CD4-positive, alpha-beta T cell treated with Interleukin-12 subunit alpha and Interleukin-12 subunit beta, for 1 hour (primary cell): ENCODE results near the gene BCKDK.
A peak's percentile ranks its signal among the peaks of the same experiment; 100 is the strongest.
"Not testable (repeated sequence)": the region's sequence is repeated elsewhere in the genome, so short reads cannot be mapped to it uniquely, and the experiment has no call there.

Experiments
- DNase-seq: peaks from one replicate; pipeline ENCODE4 v3.0.0-alpha.2; 2020

BCKDK gene

GRCh38 chr16:31129568-31130335 lies 21.6 kb downstream of the BCKDK start:
- DNase-seq = no peak

- no peak for DNase-seq
Observed at GRCh38 chr16:31130336-31130891, 22.2 kb downstream of the BCKDK start.

DNA sequence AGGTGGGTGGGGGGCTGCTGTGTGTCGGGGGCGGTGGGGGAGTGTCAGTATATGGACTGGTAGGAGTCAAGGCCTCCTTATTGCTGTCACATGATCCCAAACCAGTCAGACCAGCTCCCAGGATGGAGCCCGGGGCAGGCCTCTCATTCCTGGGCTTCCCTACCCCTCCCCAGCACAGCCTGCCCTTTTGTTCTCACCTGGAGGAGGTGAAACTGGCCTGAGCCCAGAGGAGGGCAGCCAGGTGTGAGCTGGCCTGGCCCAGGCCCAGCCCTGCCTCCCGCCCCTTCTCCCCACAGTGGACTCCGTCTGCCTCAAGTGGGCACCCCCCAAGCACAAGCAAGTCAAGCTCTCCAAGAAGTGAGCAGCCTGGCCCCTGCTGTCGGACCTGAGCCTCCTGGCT lies 22.7 kb downstream of the BCKDK start:
- DNase-seq = no peak

GRCh38 chr16:31131416-31131815 lies 23.2 kb downstream of the BCKDK start:
- no peak for DNase-seq

GRCh38 chr16:31131841-31132271 lies 23.7 kb downstream of the BCKDK start:
- DNase-seq = no peak

DNA sequence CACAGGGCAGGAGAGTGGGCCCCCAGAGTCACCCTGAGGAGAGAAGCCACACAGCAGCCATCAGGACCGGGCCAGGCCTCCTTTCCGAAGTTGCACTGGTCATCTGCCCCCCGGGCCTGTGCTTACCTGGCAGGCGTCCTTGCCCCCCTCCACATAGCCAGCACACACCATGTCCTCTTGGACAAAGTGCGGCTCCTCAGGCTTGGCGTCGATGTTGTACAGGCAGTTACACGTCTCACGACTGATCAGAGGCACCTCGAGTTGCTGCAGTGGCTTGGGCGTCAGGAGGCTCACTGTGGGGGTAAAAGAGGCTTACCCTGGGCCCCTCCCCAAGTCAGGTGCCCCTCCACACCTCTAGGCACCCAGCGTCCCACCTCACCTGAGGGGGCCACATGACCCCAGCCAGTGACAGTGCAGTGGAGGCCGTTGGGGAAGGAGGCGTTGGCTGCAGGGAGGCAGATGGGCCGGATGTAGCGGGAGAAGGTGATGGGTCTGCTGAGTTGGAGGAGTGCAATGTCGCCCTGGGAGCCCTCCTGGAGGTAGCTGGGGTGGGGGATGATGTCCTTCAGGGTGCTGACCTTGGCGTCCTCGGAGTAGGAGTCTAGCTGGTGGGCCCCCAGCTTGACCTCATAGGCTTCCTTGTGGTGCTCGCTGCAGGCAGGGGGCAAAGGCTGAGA lies 24.3 kb downstream of the BCKDK start:
- no peak for DNase-seq

DNA sequence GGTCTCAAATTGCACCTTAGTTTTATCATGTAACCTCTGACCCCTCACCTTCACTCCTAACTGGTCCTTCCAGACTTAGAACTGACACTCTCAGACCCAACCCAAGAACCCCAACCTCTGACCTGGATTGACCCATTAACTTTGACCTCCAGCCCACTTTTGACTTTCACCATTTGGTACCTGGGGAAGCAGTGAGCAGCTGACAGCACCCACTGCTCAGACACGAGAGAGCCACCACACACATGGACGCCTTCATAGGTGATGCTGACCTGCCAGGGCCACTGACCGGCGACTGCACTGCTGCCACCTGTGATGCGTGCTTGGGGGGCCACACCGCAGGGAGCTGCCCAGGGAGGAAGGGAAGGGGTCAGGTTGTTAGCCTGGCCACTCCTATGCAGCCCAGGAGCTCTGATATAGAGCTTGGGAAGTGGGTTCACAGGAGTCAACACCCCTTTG lies 24.9 kb downstream of the BCKDK start:
- DNase-seq = no peak

DNA sequence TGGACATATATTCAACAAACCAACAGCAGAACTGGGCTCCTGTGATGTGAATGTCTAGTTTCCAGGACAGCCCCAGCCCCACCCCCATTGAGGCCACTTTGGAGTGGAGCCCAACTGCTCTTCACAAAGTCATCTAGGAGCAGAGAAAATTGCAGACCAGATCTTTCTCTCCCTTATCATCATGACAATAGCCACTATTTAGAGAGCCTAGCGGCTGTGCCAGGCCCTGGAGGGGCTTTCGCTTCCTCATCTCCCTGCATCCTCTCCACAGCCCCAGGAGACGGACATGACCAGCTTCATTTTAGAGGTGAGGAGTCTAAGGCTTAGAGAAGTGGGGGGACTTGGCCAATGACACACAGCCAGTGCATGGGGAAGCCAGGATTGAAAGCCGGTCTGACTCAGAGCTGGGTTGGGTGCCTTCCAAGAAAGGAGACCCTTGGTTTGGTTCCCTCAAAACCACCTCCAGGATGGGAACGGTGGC lies 25.9 kb downstream of the BCKDK start:
- no peak for DNase-seq

DNA sequence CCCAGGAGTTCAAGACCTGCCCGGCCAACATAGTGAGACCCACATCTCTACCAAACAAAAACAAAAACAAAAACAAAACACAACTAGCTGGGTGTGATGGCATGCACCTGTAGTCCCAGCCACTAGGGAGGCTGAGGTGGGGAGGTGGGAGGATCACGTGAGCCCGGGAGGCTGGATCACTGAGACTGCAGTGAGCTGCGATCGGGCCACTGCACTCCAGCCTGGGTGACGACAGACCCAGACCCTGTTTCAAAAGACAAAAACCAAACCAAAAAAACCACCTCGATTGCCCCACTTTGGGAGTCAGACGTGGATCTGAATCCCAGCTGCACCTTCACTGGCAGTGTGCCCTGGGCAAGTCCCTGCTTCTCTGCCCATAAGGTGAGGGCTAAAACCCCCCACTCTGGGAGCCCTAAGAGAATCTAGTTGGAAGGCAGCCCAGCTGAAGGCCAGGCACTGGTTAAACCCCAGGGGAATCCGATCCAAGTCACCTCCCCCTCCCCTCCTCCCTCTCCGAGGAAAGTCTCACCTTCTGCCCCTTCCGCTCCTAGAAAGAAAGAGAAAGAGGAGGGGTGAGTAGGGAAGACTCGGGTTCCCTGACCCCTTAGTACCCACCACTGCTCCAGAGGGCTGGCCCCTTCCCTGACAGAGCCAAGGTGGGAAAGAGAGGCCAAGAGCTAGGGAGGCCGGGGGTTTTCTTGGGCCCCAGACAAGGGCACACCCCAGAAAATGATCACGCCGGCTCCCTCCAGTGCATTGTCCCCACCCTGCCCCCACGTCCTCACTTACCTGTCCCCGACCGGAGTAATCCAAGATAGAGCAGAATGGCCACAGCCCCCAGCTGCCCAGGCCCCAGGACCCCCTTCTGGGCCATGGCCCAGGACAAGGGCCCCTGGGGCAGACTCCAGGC lies 26.7 kb downstream of the BCKDK start:
- no peak for DNase-seq

GRCh38 chr16:31135535-31136286 lies 27.5 kb downstream of the BCKDK start, which contains the start of gene PRSS8:
Gene PRSS8 (minus strand): TSS chr16:31135727. CDS start chr16:31135498, 229 bp downstream.
- no peak for DNase-seq

DNA sequence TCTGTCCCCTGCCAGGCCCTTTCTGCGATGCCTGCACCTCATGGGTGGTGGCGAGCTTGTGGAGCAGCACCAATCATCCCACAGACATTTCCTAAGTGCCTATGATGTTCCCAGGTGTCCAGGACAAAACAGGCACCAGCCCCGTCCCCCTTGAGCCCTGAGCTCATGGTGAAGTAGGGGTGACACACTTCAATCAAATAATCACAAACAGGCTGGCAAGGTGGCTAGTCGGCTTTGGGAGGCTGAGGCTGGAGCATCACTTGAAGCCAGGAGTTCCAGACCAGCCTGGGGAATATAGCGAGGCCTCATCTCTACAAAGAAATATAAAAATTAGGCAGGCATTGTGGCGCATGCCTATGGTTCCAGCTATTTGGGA lies 28.1 kb downstream of the BCKDK start:
- DNase-seq = no peak

GRCh38 chr16:31136822-31137499 lies 28.8 kb downstream of the BCKDK start:
- DNase-seq = not testable (repeated sequence)

DNA sequence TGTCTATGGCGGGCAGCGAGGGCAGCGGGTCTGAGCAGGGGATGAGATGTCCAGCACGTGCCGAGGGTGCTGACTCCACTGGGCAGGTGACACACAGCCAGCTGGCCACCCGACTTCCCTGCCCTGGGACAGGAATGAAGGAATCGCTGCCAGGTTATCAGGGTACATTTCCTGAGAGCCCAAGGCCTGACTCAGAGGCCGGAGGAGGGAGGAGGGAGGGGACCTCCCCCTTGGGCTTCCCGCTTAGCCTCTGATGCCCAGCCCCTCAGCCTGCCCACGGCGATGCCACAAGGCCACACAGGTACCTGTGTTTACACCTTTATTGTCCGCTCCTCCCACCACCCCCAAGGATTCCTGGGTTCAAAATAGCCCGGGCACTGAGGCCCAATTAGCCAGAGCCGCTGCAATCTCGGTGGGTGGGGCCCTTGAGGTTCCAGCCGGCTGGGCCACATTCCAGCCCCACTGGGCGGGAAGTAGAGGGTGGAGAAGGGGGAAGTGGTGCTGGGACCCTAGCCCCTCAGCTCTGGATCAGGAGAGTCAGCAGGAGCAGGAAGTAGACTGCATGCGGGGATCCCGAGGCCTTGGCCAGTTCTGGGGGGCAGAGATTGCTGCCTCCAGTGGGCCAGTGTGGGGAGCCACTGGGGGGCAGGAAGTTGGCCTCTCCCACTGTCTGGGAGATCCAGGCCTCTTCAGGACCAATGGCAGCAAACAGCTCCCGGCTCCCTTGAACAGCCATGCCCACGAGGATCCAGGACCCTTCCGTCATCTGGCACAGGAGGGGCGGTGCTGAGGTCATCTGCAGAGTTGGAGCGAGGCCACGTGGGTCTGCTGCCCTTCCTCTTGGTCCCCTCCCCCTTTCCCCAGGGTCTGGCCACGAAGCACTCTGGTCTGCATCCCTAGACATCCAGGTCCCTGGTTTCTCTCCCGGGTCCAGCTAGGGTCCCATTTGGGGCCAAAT lies 30.7 kb downstream of the BCKDK start:
- DNase-seq = no peak

DNA sequence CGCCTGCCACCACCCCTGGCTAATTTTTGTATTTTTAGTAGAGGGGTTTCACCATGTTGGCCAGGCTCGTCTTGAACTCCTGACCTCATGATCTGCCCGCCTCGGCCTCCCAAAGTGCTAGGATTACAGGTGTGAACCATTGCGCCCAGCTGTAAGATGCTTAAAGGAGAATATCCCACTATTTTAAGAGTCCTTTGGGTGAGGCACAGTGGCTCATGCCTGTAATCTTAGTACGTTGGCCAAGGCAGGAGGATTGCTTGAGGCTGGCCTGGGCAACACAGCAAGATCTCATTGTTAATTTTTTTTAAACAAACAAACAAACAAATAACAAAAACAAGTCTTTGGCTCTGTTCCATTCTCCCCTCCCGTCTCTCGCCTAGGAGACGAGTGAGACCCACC lies 32.9 kb downstream of the BCKDK start:
- not testable (repeated sequence) for DNase-seq

GRCh38 chr16:31141489-31142108 lies 33.4 kb downstream of the BCKDK start:
- DNase-seq = no peak

GRCh38 chr16:31142109-31143010 lies 34.2 kb downstream of the BCKDK start:
- peak; percentile 99 for DNase-seq

DNA sequence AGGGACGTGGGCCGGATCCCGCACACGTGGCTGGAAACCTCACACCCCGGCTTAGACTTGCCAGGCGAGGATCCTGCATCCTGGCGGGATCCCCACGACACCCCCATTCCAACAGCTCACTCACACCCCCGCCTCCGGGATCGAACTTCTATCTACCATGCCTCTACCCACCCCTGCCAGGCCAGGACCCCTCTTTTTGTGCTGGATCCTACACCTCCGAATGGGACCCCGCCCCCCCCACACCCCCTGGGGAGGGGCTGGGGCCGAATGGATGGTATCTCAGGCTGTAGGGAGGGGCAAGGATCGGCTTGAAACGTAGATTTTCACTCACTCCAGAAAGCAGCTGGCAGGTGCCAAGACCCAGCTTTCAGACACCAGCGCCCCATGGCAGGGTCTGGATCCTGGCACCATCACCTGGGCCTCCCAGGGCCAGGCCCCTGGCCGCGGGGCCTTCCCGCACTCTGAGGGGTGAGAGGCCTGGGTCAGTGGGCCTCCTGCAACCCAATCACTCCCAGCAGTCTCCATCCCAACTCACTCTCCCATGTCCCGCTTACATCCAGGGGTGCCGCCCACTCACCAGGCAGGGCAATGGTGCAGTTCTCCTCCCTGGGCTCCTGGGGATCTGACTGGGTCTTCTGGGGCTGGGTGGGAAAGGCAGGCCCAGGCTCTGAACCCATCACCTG lies 35.0 kb downstream of the BCKDK start:
- DNase-seq = no peak

GRCh38 chr16:31143694-31144148 lies 35.5 kb downstream of the BCKDK start:
- no peak for DNase-seq
